HG02973 (cell line): Measurements from ENCODE around the gene PRMT7.

Experiments used
- ATAC-seq: cut with Tn5 transposase; IDR thresholded peaks from one replicate; pipeline ENCODE4 v1.9.1; 2021; ENCODE audit warnings: moderate library complexity; ENCODE audit not compliant: unreplicated experiment

The PRMT7 gene

GRCh38 chr16:68300734-68301459 lies 9.9 kb upstream of the PRMT7 start:
- no peak for ATAC-seq

DNA sequence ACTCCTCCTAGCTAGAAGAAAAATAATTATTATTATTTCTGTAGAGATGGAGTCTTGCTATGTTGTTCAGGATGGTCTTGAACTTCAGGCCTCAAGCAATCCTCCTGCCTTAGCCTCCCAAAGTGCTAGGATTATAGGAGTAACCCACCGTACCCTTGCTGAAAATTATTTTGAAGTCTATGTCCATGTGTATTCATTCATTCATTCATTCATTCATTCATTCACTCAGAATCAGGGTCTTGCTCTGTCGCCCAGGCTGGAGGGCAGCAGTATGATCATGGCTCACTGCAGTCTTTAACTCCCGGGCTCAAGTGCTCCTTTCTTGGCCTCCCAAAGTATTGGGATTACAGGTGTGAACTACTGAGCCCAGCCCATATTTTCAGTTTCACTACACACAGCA lies 4.2 kb upstream of the PRMT7 start:
- ATAC-seq, result no peak

DNA sequence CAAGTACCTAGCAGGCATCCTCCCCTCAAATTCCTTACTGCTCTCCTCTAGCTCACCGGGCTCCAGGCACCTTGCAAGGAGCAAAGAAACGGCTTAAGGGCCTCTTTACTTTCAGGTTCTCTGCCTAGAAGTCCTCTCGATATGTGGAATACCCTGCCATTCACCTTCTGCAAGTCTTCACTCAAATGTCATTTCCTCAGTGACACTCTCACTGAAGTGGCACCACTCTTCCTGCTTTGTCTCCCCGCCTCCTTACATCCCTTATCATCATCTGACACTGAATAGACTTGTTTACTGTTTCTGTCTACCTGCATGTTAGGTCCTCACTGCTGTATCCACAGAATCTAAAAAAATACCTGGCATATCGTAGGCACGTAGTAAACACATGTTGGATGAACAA lies 1.0 kb upstream of the PRMT7 start:
- no peak for ATAC-seq

DNA sequence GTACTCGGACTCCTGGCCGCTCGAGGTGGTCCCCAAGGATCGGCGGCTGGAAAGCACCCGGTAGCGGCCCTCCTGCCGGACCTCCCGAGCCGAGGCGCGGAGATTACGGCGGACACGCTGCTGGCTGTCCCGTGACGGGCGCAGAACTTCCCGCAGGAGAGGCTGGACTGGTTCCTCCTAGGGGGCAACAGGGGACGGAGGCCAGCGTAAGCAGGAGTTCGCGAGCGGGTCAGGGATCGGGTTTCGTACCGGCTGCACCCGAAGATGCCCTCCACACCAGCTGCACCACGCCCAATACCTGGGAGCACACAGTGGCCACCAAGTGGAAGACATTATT lies 414 bp upstream of the PRMT7 start:
- peak; percentile 22 for ATAC-seq

- no peak for ATAC-seq
Measured at GRCh38 chr16:68313116-68313515, 2.3 kb downstream of the PRMT7 start.

GRCh38 chr16:68319185-68319908 lies 8.5 kb downstream of the PRMT7 start:
- peak; percentile 70 for ATAC-seq

DNA sequence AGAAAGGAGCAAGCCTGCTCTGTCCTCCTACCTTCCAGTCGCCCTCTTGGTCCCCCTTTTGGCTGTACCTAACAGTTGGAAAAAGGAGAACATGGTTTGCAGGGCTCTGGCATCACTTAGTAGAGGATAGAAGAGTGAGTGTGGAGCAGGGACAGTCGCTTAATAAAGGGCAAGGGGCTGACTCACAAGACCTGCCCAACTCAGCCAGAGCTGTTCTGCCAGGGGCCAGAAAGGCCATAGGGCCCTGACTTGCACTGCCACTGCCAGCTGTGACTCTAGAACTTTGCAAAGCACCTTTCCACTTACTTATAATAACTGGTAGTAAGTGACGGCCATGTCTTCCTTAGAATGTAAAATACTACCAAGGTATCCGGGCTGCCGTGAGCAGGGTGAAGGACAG lies 13.5 kb downstream of the PRMT7 start:
- no peak for ATAC-seq

DNA sequence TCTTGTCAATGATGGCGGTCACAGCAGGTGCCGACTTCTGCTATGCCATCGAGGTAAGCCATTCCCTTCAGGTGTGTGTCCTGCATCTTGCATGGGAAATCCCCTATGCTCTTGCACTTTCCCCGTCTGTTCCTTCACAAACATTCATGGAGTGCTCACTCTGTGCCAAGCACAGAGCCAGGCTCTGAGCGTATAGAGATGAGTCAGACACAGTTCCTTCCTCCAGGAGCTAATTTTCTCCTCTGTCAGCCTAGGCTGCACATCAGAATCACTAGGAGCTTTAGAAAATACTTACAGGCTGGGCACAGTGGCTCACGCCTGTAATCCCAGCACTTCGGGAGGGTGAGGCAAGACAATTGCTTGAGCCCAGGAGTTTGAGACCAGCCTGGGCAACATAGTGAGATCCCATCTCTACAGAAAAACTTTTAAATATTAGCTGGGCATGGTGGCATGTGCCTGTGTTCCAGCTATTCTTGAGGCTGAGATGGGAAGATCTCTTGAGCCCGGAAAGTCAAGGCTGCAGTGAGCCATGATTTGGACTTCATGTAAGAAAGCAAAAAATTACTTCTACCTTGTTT lies 14.1 kb downstream of the PRMT7 start:
- ATAC-seq, result no peak

- no peak for ATAC-seq
Measured at GRCh38 chr16:68328151-68328859, 17.5 kb downstream of the PRMT7 start.

DNA sequence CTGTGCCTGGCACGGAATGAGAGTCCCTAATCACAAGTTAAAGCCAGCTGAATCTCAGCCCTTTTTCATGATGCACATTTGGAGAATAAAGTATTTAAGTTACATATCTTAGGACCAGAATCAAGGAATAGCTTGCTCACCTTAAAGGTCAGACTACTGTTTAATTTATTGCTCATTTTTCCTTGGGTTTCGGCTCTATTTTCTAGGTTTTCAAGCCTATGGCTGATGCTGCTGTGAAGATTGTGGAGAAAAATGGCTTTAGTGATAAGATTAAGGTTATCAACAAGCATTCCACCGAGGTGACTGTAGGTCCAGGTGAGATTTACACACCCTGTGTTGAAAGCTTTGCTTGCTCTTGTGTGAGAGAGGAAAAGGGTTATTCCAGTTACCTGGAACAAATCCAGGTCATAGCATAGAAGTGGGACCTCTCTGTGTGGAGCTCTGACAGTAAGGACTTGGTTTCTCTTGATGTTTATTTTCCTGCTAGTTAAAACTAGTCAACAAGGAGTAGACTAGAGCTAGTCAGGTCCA lies 18.1 kb downstream of the PRMT7 start:
- ATAC-seq, result no peak

- no peak for ATAC-seq
Measured at GRCh38 chr16:68331879-68332410, 21.1 kb downstream of the PRMT7 start.

GRCh38 chr16:68332411-68333121 lies 21.7 kb downstream of the PRMT7 start:
- ATAC-seq, result no peak

DNA sequence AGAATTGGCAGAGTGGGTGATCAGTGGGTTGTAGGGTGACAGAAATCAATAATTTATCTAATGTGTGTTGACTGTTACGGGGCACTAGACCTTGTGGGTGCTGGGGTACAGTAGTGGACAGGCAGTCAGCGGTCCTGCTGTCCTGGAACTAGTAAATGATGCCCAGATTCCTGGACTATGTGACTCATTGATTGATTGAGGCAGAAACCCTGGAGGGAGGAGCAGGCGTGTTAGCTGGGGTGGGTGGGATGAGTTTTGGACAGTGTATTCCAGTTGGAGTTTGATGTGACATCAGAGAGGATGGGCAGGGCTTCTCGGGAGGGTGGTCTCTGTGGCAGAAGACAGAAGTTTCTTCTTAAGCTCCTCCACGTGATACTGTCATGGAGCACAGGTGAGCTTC lies 24.4 kb downstream of the PRMT7 start:
- ATAC-seq, result no peak

GRCh38 chr16:68338326-68339119 lies 27.7 kb downstream of the PRMT7 start:
- ATAC-seq, result no peak

- no peak for ATAC-seq
Measured at GRCh38 chr16:68339214-68339613, 28.4 kb downstream of the PRMT7 start.

GRCh38 chr16:68342620-68343019 lies 31.8 kb downstream of the PRMT7 start:
- ATAC-seq, result no peak

- no peak for ATAC-seq
Measured at GRCh38 chr16:68343137-68343536, 32.3 kb downstream of the PRMT7 start.

DNA sequence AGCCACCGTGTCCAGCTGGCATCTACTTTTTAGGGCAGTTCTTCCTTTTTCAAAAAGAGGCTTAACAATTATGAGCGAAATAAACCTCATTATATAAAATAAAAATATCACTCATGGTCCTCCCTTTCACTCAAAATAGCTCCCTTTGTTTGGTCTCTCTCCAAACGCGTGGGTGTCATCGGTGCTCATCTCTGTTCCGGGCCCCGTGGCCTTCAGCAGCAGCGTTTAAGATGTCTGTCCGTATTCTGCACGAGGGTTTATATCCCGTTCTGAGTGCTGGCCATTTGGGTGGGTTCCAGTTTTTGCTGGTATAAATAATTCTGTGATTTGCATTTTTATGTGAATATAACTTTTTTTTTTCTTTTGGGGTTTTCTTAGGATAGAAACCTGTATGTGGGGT lies 33.4 kb downstream of the PRMT7 start:
- no peak for ATAC-seq

GRCh38 chr16:68345351-68345810 lies 34.6 kb downstream of the PRMT7 start:
- no peak for ATAC-seq
